GM15510 (cell line): ENCODE results near the gene AGRP.

Source experiments
- POLR2A ChIP-seq: IDR thresholded peaks from 3 replicates; pipeline ENCODE4 v1.6.1; 2011; ENCODE audit warnings: borderline replicate concordance; ENCODE audit not compliant: insufficient read length; ENCODE audit errors: extremely low read depth

The AGRP gene

GRCh38 chr16:67445126-67445426, 38.3 kb downstream of the AGRP start:
- no peak for TF ChIP-seq POLR2A

- TF ChIP-seq POLR2A: no peak
Measured at GRCh38 chr16:67444259-67445125, 38.9 kb downstream of the AGRP start.

- no peak for TF ChIP-seq POLR2A
Measured at GRCh38 chr16:67443265-67443664, 40.1 kb downstream of the AGRP start.

- no peak for TF ChIP-seq POLR2A
Measured at GRCh38 chr16:67442581-67443255, 40.6 kb downstream of the AGRP start.

- no peak for TF ChIP-seq POLR2A
Measured at GRCh38 chr16:67441907-67442306, 41.4 kb downstream of the AGRP start.

GRCh38 chr16:67441271-67441753, 42.0 kb downstream of the AGRP start:
- TF ChIP-seq POLR2A: no peak

- TF ChIP-seq POLR2A: no peak
Measured at GRCh38 chr16:67438824-67439393, 44.4 kb downstream of the AGRP start.

GRCh38 chr16:67438098-67438791, 45.1 kb downstream of the AGRP start:
- no peak for TF ChIP-seq POLR2A

- TF ChIP-seq POLR2A: no peak
Measured at GRCh38 chr16:67437513-67437912, 45.8 kb downstream of the AGRP start.

GRCh38 chr16:67436640-67437193, 46.6 kb downstream of the AGRP start:
- TF ChIP-seq POLR2A: no peak

- no peak for TF ChIP-seq POLR2A
Measured at GRCh38 chr16:67435758-67436164, 47.6 kb downstream of the AGRP start.

- TF ChIP-seq POLR2A: no peak
Measured at GRCh38 chr16:67433131-67433719, 50.1 kb downstream of the AGRP start.
